IMR-90 (cell line): ENCODE results near the gene ARHGAP32. TPM values are rescaled to one million over a fixed set of nuclear protein-coding genes. Genes with fewer than 3 reads are reported as not detected.

Source experiments
- ATAC-seq: fragments of 200-7000 bp; cut with Tn5 transposase; 2 replicates; pipeline ENCODE4 v1.9.1; 2020; ENCODE audit warnings: low read depth, mild to moderate bottlenecking, moderate library complexity
- BruUV-seq: library from RNA; stranded (reverse); fragments of 400-500 nt; replicated peaks from 2 replicates; lab custom pipeline; 2021; lab: Mats Ljungman, UMichigan
- CTCF ChIA-PET: fragments of 300-600 bp; formaldehyde crosslinking; extraction: SDS; loops from one replicate; lab custom pipeline; 2021; ENCODE audit warnings: antibody characterized with exemption; lab: Yijun Ruan, JAX
- POLR2A ChIA-PET: fragments of 300-600 bp; sonication (Branson Sonifier 250); formaldehyde crosslinking; loops from one replicate; lab custom pipeline; 2022; ENCODE audit warnings: antibody characterized with exemption; ENCODE audit not compliant: unreplicated experiment; lab: Charles Lee
- DNase-seq: peaks from one replicate; pipeline ENCODE4 v3.0.0; 2013
- H2AFZ ChIP-seq: replicated peaks from 2 replicates; pipeline ENCODE3; 2013; ENCODE audit warnings: low read length, mild to moderate bottlenecking; ENCODE audit not compliant: poor library complexity
- H2AK5ac ChIP-seq: 2 replicates; pipeline ENCODE4 v1.6.1; 2013; ENCODE audit warnings: low read depth, low read length, inconsistent platforms
- H2AK9ac ChIP-seq: replicated peaks from 2 replicates; pipeline ENCODE3; 2013; ENCODE audit warnings: mild to moderate bottlenecking, low read depth, low read length, moderate library complexity; ENCODE audit not compliant: poor library complexity
- H2BK120ac ChIP-seq: 2 replicates; pipeline ENCODE4 v1.6.1; 2013; ENCODE audit warnings: low read depth, low read length, inconsistent platforms
- H2BK15ac ChIP-seq: 3 replicates; pipeline ENCODE4 v1.6.1; 2013; ENCODE audit warnings: low read depth, low read length, inconsistent platforms
- H2BK20ac ChIP-seq: 2 replicates; pipeline ENCODE4 v1.6.1; 2013; ENCODE audit warnings: low read depth, mild to moderate bottlenecking, inconsistent platforms, low read length, moderate library complexity
- H2BK5ac ChIP-seq: 2 replicates; pipeline ENCODE4 v1.6.1; 2013; ENCODE audit warnings: mild to moderate bottlenecking, low read depth, low read length, inconsistent platforms; ENCODE audit not compliant: poor library complexity, severe bottlenecking
- H3K14ac ChIP-seq: replicated peaks from 2 replicates; pipeline ENCODE4 v1.6.1; 2013; ENCODE audit warnings: low read depth, low read length, inconsistent platforms
- H3K18ac ChIP-seq: 2 replicates; pipeline ENCODE4 v1.6.1; 2013; ENCODE audit warnings: low read depth, low read length, control low read depth
- H3K23ac ChIP-seq: 2 replicates; pipeline ENCODE4 v1.6.1; 2013; ENCODE audit warnings: low read depth, low read length, inconsistent platforms
- H3K27ac ChIP-seq: 2 replicates; pipeline ENCODE4 v1.5.1; 2013; ENCODE audit warnings: mild to moderate bottlenecking, control low read depth, low read length; ENCODE audit not compliant: insufficient read depth
- H3K27me3 ChIP-seq: 2 replicates; pipeline ENCODE4 v1.6.1; 2013; ENCODE audit warnings: low read length; ENCODE audit not compliant: control insufficient read depth, insufficient read depth
- H3K36me3 ChIP-seq: 2 replicates; pipeline ENCODE4 v1.6.1; 2013; ENCODE audit warnings: low read length, mixed read lengths; ENCODE audit not compliant: control insufficient read depth, insufficient read depth
- H3K4ac ChIP-seq: 2 replicates; pipeline ENCODE4 v1.6.1; 2013; ENCODE audit warnings: low read depth, low read length, inconsistent platforms
- H3K4me1 ChIP-seq: 2 replicates; pipeline ENCODE4 v1.6.1; 2013; ENCODE audit warnings: low read length, mixed read lengths; ENCODE audit not compliant: control insufficient read depth, insufficient read depth
- H3K4me2 ChIP-seq: 2 replicates; pipeline ENCODE4 v1.6.1; 2013; ENCODE audit warnings: low read depth, mild to moderate bottlenecking, control low read depth, low read length, moderate library complexity
- H3K4me3 ChIP-seq: 2 replicates; pipeline ENCODE4 v1.5.1; 2013; ENCODE audit warnings: low read depth, mild to moderate bottlenecking, control low read depth, low read length, moderate library complexity; ENCODE audit not compliant: insufficient read depth
- H3K56ac ChIP-seq: 2 replicates; pipeline ENCODE4 v1.6.1; 2013; ENCODE audit warnings: low read length, inconsistent platforms; ENCODE audit not compliant: insufficient read depth; ENCODE audit errors: extremely low read depth
- H3K79me1 ChIP-seq, 2 experiments: 2 replicates each; pipeline ENCODE4 v1.6.1; 2013; ENCODE audit warnings: low read length in 2 of 2, inconsistent platforms in 1 of 2, low read depth in 1 of 2
- H3K9ac ChIP-seq: 2 replicates; pipeline ENCODE4 v1.6.1; 2013; ENCODE audit warnings: low read depth, low read length, control low read depth
- H3K9me1 ChIP-seq: 2 replicates; pipeline ENCODE4 v1.6.1; 2013; ENCODE audit warnings: low read length, inconsistent platforms; ENCODE audit not compliant: insufficient read depth
- H3K9me3 ChIP-seq: 2 replicates; pipeline ENCODE4 v1.6.1; 2013; ENCODE audit warnings: low read length; ENCODE audit not compliant: control insufficient read depth, insufficient read depth
- H4K20me1 ChIP-seq: 2 replicates; pipeline ENCODE4 v1.6.1; 2013; ENCODE audit warnings: low read length, inconsistent platforms; ENCODE audit not compliant: insufficient read depth
- H4K5ac ChIP-seq: 2 replicates; pipeline ENCODE4 v1.6.1; 2013; ENCODE audit warnings: mild to moderate bottlenecking, low read depth, low read length, control low read depth
- H4K8ac ChIP-seq, 2 experiments: 2 replicates each; pipeline ENCODE4 v1.6.1; 2013; ENCODE audit warnings: low read depth in 2 of 2, low read length in 2 of 2, control low read depth in 1 of 2, inconsistent platforms in 1 of 2
- H4K91ac ChIP-seq: 2 replicates; pipeline ENCODE4 v1.6.1; 2013; ENCODE audit warnings: low read depth, low read length, inconsistent platforms; ENCODE audit not compliant: insufficient read depth
- CEBPB ChIP-seq: IDR thresholded peaks from 2 replicates; pipeline ENCODE4 v1.6.1; 2012; ENCODE audit warnings: low read depth, low read length, improper control_type of control experiment
- CHD1 ChIP-seq: IDR thresholded peaks from 2 replicates; pipeline ENCODE4 v1.6.1; 2012; ENCODE audit warnings: low read depth, low read length, improper control_type of control experiment
- FOS ChIP-seq: fragments of 150-350 bp; IDR thresholded peaks from 2 replicates; pipeline ENCODE4 v1.6.1; 2016; ENCODE audit warnings: low read depth, low read length
- MAFK ChIP-seq: IDR thresholded peaks from 2 replicates; pipeline ENCODE4 v1.6.1; 2012; ENCODE audit warnings: low read depth, low read length, improper control_type of control experiment
- MAZ ChIP-seq: IDR thresholded peaks from 2 replicates; pipeline ENCODE4 v1.6.1; 2012; ENCODE audit warnings: low read depth, mild to moderate bottlenecking, low read length, improper control_type of control experiment, moderate library complexity, borderline replicate concordance
- RCOR1 ChIP-seq: IDR thresholded peaks from 2 replicates; pipeline ENCODE4 v1.6.1; 2012; ENCODE audit warnings: mild to moderate bottlenecking, low read length, improper control_type of control experiment; ENCODE audit not compliant: insufficient replicate concordance
- RFX5 ChIP-seq: IDR thresholded peaks from 2 replicates; pipeline ENCODE4 v1.8.0; 2012; ENCODE audit warnings: low read depth, mild to moderate bottlenecking, low read length, moderate library complexity
- WGBS, 2 experiments: methylation state at CpG; one replicate each; pipeline versions ENCODE4 v1.1.5 to v1.1.7; 2013; ENCODE audit warnings: missing lambda C conversion rate in 2 of 2; ENCODE audit not compliant: insufficient read length in 1 of 2; ENCODE audit errors: extremely low coverage in 2 of 2; 5-methylcytosine and 5-hydroxymethylcytosine counted together
- dilution Hi-C: fragments of 300-500 bp; cut with HindIII; formaldehyde crosslinking; loops from one replicate; pipeline ENCODE4 v1.14.3; 2018; ENCODE audit warnings: low sequenced_read_pairs; ENCODE audit not compliant: unreplicated experiment
- in situ Hi-C: fragments of 300-500 bp; cut with MboI; formaldehyde crosslinking; loops from 3 replicates; pipeline ENCODE4 v1.14.3; 2019; ENCODE audit warnings: low sequenced_read_pairs, inconsistent platforms, mixed read lengths
- intact Hi-C: fragments of 100-400 bp; cut with micrococcal nuclease; formaldehyde crosslinking; loops from 2 replicates; pipeline ENCODE4 v1.10.0; 2022
- polyA plus RNA-seq, 3 experiments: library from polyadenylated mRNA; depleted of rRNA; stranded (reverse); fragments of >200 nt; gene quantifications; 2 replicates each; pipeline ENCODE4 v1.2.3, GENCODE V29; 2012; ENCODE audit warnings: low replicate concordance in 1 of 3
- total RNA-seq: library from RNA; depleted of rRNA; stranded (reverse); fragments of >200 nt; gene quantifications from 2 replicates; pipeline ENCODE4 v1.2.3, GENCODE V29; 2012
- TF ChIP-seq, protein P1 (sequence below): conservative IDR thresholded peaks from 2 replicates; pipeline ENCODE4 v1.5.1; 2012; ENCODE audit warnings: mild to moderate bottlenecking, low read depth, low read length, improper control_type of control experiment
- TF ChIP-seq, protein P2 (sequence below): fragments of 150-350 bp; IDR thresholded peaks from 2 replicates; pipeline ENCODE4 v1.6.1; 2016; ENCODE audit warnings: low read depth, mild to moderate bottlenecking, low read length, moderate library complexity, borderline replicate concordance
- TF ChIP-seq, protein P3 (sequence below): fragments of 150-350 bp; IDR thresholded peaks from 2 replicates; pipeline ENCODE4 v1.6.1; 2017; ENCODE audit warnings: mild to moderate bottlenecking, antibody characterized with exemption, low read length, low read depth

ARHGAP32 gene
- total and polyA plus RNA-seq, 2 of the 4 experiments (the other 2 are of a cell fraction): 4.1 to 8.4 TPM

DNA sequence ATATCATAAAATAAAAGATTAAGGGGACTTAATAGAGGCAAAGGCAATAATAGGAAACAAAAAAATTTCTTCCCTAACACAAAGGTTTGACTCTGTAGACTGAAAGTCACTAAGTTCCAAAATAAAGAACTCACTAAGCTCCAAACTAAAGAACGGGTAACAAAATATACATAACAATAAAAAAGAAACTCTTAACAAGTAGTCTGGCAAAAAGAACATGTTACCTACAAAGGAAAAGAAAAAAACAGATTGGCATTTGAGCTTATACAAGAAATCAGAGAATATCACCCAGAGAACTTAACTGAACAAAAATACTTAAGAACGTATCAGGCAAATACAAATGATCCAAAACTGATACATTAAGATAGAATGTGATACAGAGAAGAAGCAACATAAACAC is 7.5 kb downstream of the ARHGAP32 start:
- H2BK15ac ChIP-seq: no peak overlapping the region

More for the DNA sequence above, 7.5 kb downstream of the ARHGAP32 start:
- Histone ChIP-seq H3K27ac (no peak overlapping the region), H2BK5ac (no peak overlapping the region), H3K18ac (no peak overlapping the region), H3K9ac (no peak overlapping the region), H3K79me1 (peaks cover 0 to under 1% of the 10 kb centered on the region in 2 experiments; a peak in 2 of 4 replicates), H4K20me1 (no peaks in the 10 kb centered on the region), H3K36me3 (no peaks in the 10 kb centered on the region), H3K4me2 (no peak overlapping the region), H3K4me3 (no peak overlapping the region), H3K23ac (no peak overlapping the region), H3K4me1 (no peaks in the 10 kb centered on the region), H2AK5ac (no peak overlapping the region), H3K9me1 (no peaks in the 10 kb centered on the region), H4K8ac (no peak overlapping the region), H4K91ac (no peak overlapping the region), H2BK20ac (no peak overlapping the region), H3K14ac (no peak overlapping the region), H3K9me3 (no peaks in the 10 kb centered on the region), H4K5ac (no peak overlapping the region), H3K27me3 (no peaks in the 10 kb centered on the region), H2BK120ac (no peak overlapping the region), H3K4ac (no peak overlapping the region), H2AK9ac (no peak overlapping the region), H3K56ac (no peak overlapping the region), H2AFZ (no peak overlapping the region)
- intact Hi-C loops: no loop called here
- in situ Hi-C loops: no loop called here
- no TSS peak for BruUV-seq
- CTCF ChIA-PET: no interaction called here
- no peak for ATAC-seq
- POLR2A ChIA-PET: no interaction called here
- DNase-seq: no peak
- dilution Hi-C loops: no loop called here
- TF ChIP-seq, protein P1, sequence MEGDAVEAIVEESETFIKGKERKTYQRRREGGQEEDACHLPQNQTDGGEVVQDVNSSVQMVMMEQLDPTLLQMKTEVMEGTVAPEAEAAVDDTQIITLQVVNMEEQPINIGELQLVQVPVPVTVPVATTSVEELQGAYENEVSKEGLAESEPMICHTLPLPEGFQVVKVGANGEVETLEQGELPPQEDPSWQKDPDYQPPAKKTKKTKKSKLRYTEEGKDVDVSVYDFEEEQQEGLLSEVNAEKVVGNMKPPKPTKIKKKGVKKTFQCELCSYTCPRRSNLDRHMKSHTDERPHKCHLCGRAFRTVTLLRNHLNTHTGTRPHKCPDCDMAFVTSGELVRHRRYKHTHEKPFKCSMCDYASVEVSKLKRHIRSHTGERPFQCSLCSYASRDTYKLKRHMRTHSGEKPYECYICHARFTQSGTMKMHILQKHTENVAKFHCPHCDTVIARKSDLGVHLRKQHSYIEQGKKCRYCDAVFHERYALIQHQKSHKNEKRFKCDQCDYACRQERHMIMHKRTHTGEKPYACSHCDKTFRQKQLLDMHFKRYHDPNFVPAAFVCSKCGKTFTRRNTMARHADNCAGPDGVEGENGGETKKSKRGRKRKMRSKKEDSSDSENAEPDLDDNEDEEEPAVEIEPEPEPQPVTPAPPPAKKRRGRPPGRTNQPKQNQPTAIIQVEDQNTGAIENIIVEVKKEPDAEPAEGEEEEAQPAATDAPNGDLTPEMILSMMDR: no peak
- TF ChIP-seq RCOR1 (no peak), FOS (no peak), MAFK (no peak), CHD1 (no peak), CEBPB (no peak), RFX5 (no peak), MAZ (no peak)
- TF ChIP-seq, protein P2, sequence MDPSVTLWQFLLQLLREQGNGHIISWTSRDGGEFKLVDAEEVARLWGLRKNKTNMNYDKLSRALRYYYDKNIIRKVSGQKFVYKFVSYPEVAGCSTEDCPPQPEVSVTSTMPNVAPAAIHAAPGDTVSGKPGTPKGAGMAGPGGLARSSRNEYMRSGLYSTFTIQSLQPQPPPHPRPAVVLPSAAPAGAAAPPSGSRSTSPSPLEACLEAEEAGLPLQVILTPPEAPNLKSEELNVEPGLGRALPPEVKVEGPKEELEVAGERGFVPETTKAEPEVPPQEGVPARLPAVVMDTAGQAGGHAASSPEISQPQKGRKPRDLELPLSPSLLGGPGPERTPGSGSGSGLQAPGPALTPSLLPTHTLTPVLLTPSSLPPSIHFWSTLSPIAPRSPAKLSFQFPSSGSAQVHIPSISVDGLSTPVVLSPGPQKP: no peak
- TF ChIP-seq, protein P3, sequence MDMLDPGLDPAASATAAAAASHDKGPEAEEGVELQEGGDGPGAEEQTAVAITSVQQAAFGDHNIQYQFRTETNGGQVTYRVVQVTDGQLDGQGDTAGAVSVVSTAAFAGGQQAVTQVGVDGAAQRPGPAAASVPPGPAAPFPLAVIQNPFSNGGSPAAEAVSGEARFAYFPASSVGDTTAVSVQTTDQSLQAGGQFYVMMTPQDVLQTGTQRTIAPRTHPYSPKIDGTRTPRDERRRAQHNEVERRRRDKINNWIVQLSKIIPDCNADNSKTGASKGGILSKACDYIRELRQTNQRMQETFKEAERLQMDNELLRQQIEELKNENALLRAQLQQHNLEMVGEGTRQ: no peak
- WGBS, 2 experiments: no CpG with 5 or more reads among the region's 2 CpGs
